Hepatocyte (in vitro differentiated cells): ENCODE results near the gene LPAR6. TPM values are rescaled to one million over a fixed set of nuclear protein-coding genes. Genes with fewer than 3 reads are reported as not detected.
"Not testable (repeated sequence)": the region's sequence is repeated elsewhere in the genome, so short reads cannot be mapped to it uniquely, and the experiment has no call there.

ENCODE experiments used
- DNase-seq: peaks from one replicate; pipeline ENCODE4 v3.0.0-alpha.2; 2016; ENCODE audit warnings: low spot score
- H2AFZ ChIP-seq: fragments of 200-600 bp; sonication (generic); 2 replicates; pipeline ENCODE4 v1.6.0; 2016; ENCODE audit warnings: antibody characterized with exemption, mild to moderate bottlenecking
- H3K27ac ChIP-seq: fragments of 200-600 bp; sonication (generic); 2 replicates; pipeline ENCODE4 v1.5.1; 2016; ENCODE audit warnings: mild to moderate bottlenecking
- H3K27me3 ChIP-seq: fragments of 200-600 bp; sonication (generic); 2 replicates; pipeline ENCODE4 v1.6.1; 2016
- H3K36me3 ChIP-seq: fragments of 200-600 bp; sonication (generic); replicated peaks from 2 replicates; pipeline ENCODE4 v1.5.1; 2016; ENCODE audit warnings: low read depth; ENCODE audit not compliant: insufficient read depth
- H3K4me1 ChIP-seq: fragments of 200-600 bp; sonication (generic); 2 replicates; pipeline ENCODE4 v1.5.1; 2016; ENCODE audit warnings: mild to moderate bottlenecking, moderate library complexity; ENCODE audit not compliant: insufficient read depth
- H3K4me2 ChIP-seq: fragments of 200-600 bp; sonication (generic); 2 replicates; pipeline ENCODE4 v1.6.0; 2016
- H3K4me3 ChIP-seq: fragments of 200-600 bp; sonication (generic); 2 replicates; pipeline ENCODE4 v1.5.1; 2016; ENCODE audit warnings: mild to moderate bottlenecking
- H3K79me2 ChIP-seq: fragments of 200-600 bp; sonication (generic); 2 replicates; pipeline ENCODE4 v1.6.0; 2017; ENCODE audit warnings: mild to moderate bottlenecking
- H3K9me2 ChIP-seq: fragments of 200-600 bp; sonication (generic); replicated peaks from 2 replicates; pipeline ENCODE4 v1.6.0; 2017; ENCODE audit warnings: mild to moderate bottlenecking; ENCODE audit not compliant: insufficient read depth
- H3K9me3 ChIP-seq: fragments of 200-600 bp; sonication (generic); 2 replicates; pipeline ENCODE4 v1.5.1; 2016; ENCODE audit warnings: low read depth, mild to moderate bottlenecking
- H4K20me1 ChIP-seq: fragments of 200-600 bp; sonication (generic); 2 replicates; pipeline ENCODE4 v1.6.0; 2016; ENCODE audit warnings: mild to moderate bottlenecking; ENCODE audit not compliant: insufficient read depth, poor library complexity, severe bottlenecking
- CTCF ChIP-seq: fragments of 200-600 bp; sonication (generic); IDR thresholded peaks from 2 replicates; pipeline ENCODE4 v1.5.1; 2016; ENCODE audit warnings: antibody characterized with exemption, mild to moderate bottlenecking; ENCODE audit not compliant: poor library complexity
- EZH2 ChIP-seq: fragments of 200-600 bp; sonication (generic); IDR thresholded peaks from 2 replicates; pipeline ENCODE4 v1.6.1; 2016; ENCODE audit warnings: antibody characterized with exemption, mild to moderate bottlenecking, borderline replicate concordance
- EZH2phosphoT487 ChIP-seq: fragments of 200-600 bp; sonication (generic); IDR thresholded peaks from one replicate; pipeline ENCODE4 v1.6.1; 2018; ENCODE audit warnings: antibody characterized with exemption, mild to moderate bottlenecking, low read depth, moderate library complexity; ENCODE audit not compliant: unreplicated experiment, severe bottlenecking
- WGBS: methylation state at CpG from one replicate; pipeline ENCODE4 v1.1.6; 2016; ENCODE audit warnings: low lambda C conversion rate; ENCODE audit errors: missing lambda C conversion rate; 5-methylcytosine and 5-hydroxymethylcytosine counted together
- polyA plus RNA-seq: library from polyadenylated mRNA; unstranded; fragments of >200 nt; fragmentation: Nextera tagmentation; extraction: Ambion mirVana; gene quantifications from 2 replicates; pipeline ENCODE4 v1.2.1, GENCODE V29; 2016
- total RNA-seq: library from RNA; depleted of rRNA; stranded (reverse); fragments of >200 nt; gene quantifications from 2 replicates; pipeline ENCODE4 v1.2.3, GENCODE V29; 2014

LPAR6 gene
- total RNA-seq, result 22.8 and 25.4 TPM in 2 replicates
- 7.2 and 8.2 TPM in 2 replicates for polyA plus RNA-seq

GRCh38 chr13:48412881-48413351 is at the start of gene LPAR6:
Gene LPAR6 (minus strand): TSS chr13:48413113. CDS start chr13:48412423, 690 bp downstream.
- H3K79me2 ChIP-seq, result peaks cover 42% of the 10 kb centered on the region
- no peaks in the 10 kb centered on the region for H3K36me3 ChIP-seq
- H3K9me3 ChIP-seq, result no peaks in the 10 kb centered on the region
- no peaks in the 10 kb centered on the region for H3K27me3 ChIP-seq
- TF ChIP-seq CTCF, result no peak
- peak; percentile 44 for TF ChIP-seq EZH2phosphoT487
- no peaks in the 10 kb centered on the region for H4K20me1 ChIP-seq
- H3K4me2 ChIP-seq, result peak within 1 kb of the TSS; percentile 78
- H3K27ac ChIP-seq, result peak within 1 kb of the TSS; percentile 87
- no peaks in the 10 kb centered on the region for H3K4me1 ChIP-seq
- H3K4me3 ChIP-seq, result peak within 1 kb of the TSS; percentile 47
- 11% methylated on average over 4 of the region's 4 CpGs for WGBS
- peak within 1 kb of the TSS; percentile 18 for H2AFZ ChIP-seq
- no peaks in the 10 kb centered on the region for H3K9me2 ChIP-seq
- DNase-seq, result peak; percentile 64

- no peaks in the 10 kb centered on the region for H3K9me3 ChIP-seq
- H3K27me3 ChIP-seq, result no peaks in the 10 kb centered on the region
- no peak overlapping the region for H2AFZ ChIP-seq
- H3K36me3 ChIP-seq, result no peaks in the 10 kb centered on the region
- H3K4me2 ChIP-seq, result no peak overlapping the region
- H3K9me2 ChIP-seq, result no peaks in the 10 kb centered on the region
- no peak overlapping the region for H3K27ac ChIP-seq
- no peaks in the 10 kb centered on the region for H3K4me1 ChIP-seq
- H3K4me3 ChIP-seq, result no peak overlapping the region
- H4K20me1 ChIP-seq, result no peaks in the 10 kb centered on the region
- WGBS, result 97% methylated on average over 27 of the region's 28 CpGs
- TF ChIP-seq EZH2 (no peak), EZH2phosphoT487 (no peak), CTCF (no peak)
- no peaks in the 10 kb centered on the region for H3K79me2 ChIP-seq
- no peak for DNase-seq
These were observed 44.8 kb upstream of the LPAR6 start for GRCh38 chr13:48457578-48458242.

- Histone ChIP-seq H3K36me3 (no peaks in the 10 kb centered on the region), H3K27me3 (no peaks in the 10 kb centered on the region), H3K9me3 (no peaks in the 10 kb centered on the region), H3K27ac (no peak overlapping the region), H3K4me2 (no peak overlapping the region), H4K20me1 (no peaks in the 10 kb centered on the region), H3K79me2 (peaks cover 4% of the 10 kb centered on the region), H3K4me3 (no peak overlapping the region), H3K4me1 (no peaks in the 10 kb centered on the region), H3K9me2 (no peaks in the 10 kb centered on the region), H2AFZ (no peak overlapping the region)
- 98% methylated on average over 10 of the region's 10 CpGs for WGBS
- no peak for DNase-seq
- TF ChIP-seq CTCF, result no peak
- TF ChIP-seq EZH2, result no peak
- TF ChIP-seq EZH2phosphoT487, result no peak
These were observed 43.6 kb upstream of the LPAR6 start for GRCh38 chr13:48456546-48456945.

GRCh38 chr13:48451196-48451595 is 38.3 kb upstream of the LPAR6 start:
- not testable (repeated sequence) for H3K4me1 ChIP-seq, H3K4me2 ChIP-seq, H3K9me2 ChIP-seq, H3K36me3 ChIP-seq, H3K27ac ChIP-seq, DNase-seq, H4K20me1 ChIP-seq, H3K4me3 ChIP-seq, H3K27me3 ChIP-seq, H2AFZ ChIP-seq
- peaks cover 10% of the 10 kb centered on the region for H3K9me3 ChIP-seq
- H3K79me2 ChIP-seq, result peaks cover 17% of the 10 kb centered on the region
